NCI-H2227 (cell line): ENCODE data around the gene TMPRSS11A.

Experiments
- DNase-seq: peaks from one replicate; lab custom pipeline; 2025; ENCODE audit not compliant: unreplicated experiment; lab: John Stamatoyannopoulos, UW

TMPRSS11A gene

GRCh38 chr4:67915400-67915966 lies 47.8 kb downstream of the TMPRSS11A start:
- DNase-seq, result no peak

DNA sequence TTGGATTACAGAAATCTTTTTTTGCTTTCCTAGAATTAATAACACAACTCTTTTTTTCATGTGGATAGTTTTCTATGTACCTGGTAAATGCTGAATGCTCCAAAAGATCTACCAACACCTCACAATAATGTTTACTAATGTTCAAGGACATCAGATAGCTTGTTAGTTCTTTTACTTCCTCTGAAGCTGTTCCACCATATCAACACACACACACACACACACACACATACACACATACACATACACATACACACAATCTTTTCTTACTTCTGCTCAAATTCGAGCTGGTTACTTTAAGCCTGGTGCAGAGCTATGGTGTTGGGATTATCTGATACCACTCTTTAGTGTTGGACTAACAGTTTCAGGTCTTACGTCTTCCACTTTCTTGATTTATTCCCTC lies 51.2 kb downstream of the TMPRSS11A start:
- no peak for DNase-seq

- no peak for DNase-seq
Measured at GRCh38 chr4:67911638-67912037, 51.7 kb downstream of the TMPRSS11A start.

GRCh38 chr4:67911141-67911540 lies 52.2 kb downstream of the TMPRSS11A start:
- DNase-seq, result no peak

DNA sequence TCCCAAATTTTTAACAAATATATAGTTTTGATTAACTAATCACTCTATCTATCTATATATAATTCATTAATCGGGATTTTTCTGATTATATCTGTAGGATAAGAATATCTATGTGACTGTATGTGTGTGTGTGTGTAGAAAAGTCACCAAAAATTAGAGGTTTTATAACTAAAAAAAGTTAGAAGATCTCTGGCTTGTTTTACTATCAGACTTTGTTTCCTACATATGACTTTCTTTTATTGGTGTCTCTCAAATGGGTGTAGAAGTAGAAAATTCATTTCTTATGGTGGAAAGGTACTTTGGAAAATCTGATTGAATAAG lies 52.7 kb downstream of the TMPRSS11A start:
- DNase-seq, result no peak

DNA sequence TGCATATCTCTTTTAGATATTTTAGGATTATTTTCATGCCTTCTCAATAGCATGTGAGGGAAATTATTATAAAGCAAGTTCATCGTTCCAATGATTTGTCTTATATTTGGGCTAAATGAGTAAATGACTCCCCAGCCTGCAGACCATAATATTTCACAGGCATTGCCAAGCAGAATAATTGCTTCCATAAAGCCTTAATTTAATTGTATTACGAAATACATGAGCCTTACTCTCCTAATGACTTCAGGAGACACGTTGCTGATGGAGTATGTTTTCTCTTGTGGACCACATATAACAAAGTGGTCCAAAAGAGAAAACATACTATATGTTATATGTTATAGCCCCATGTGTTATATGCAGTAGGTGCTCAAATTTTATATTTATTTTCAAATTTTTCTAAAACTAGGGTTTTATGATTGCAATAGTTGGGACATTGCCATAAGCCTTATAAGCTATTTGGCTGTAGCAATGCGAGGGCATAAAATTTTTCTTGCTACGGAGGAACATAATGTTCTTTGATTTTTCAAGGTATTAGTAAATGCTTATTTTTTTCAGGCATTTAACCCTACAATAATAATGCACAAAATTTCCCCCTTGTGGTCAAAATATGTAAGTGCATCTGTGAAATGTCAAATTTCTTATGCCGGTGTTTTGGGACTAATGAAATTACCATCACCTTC lies 53.2 kb downstream of the TMPRSS11A start:
- DNase-seq, result peak; percentile 18

- DNase-seq, result no peak
Measured at GRCh38 chr4:67907650-67908049, 55.6 kb downstream of the TMPRSS11A start.

DNA sequence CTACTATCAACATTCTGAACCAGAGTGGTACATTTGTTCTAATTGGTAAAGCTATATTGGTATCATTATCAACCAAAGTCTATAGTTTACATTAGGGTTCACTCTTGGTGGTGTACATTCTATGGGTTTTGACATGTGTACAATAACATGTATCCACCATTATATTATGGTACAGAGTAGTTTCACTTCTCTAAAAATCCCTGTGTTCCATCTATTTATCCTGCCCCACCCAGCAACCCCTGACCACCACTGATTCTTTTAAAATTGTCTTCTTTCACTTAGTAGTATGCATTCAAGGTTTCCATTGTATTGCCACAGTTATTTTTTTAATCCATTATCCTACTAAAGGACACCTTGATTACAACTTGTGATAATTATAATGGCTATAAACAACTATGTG lies 64.2 kb downstream of the TMPRSS11A start:
- no peak for DNase-seq

GRCh38 chr4:67897686-67898085 lies 65.6 kb downstream of the TMPRSS11A start:
- DNase-seq, result no peak

GRCh38 chr4:67896421-67897065 lies 66.8 kb downstream of the TMPRSS11A start:
- no peak for DNase-seq

- no peak for DNase-seq
Measured at GRCh38 chr4:67894659-67895058, 68.6 kb downstream of the TMPRSS11A start.

DNA sequence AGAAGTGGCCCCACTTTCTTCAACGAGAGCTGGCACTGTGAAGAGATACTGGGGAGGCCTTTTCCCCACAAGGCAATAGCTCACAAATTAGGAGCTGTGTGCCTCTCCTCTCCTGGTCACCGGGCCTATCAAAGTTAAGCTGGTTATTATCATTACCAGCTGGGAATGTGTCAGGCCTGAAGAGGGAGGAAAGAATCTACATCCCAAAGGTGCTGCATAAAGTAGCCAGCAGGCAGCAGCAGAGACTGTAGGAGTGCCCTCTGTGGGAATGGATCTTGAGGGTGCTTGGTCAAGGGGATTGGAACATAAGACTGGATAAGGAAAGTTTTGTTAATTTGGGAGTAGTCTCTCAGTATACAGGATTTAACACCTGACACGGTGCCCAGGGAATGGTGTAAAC lies 70.4 kb downstream of the TMPRSS11A start:
- DNase-seq, result no peak

GRCh38 chr4:67892253-67892652 lies 71.0 kb downstream of the TMPRSS11A start:
- no peak for DNase-seq

GRCh38 chr4:67891645-67892044 lies 71.6 kb downstream of the TMPRSS11A start:
- no peak for DNase-seq

- DNase-seq, result no peak
Measured at GRCh38 chr4:67886281-67886680, 77.0 kb downstream of the TMPRSS11A start.

GRCh38 chr4:67885762-67886161 lies 77.5 kb downstream of the TMPRSS11A start:
- DNase-seq, result no peak

GRCh38 chr4:67884701-67885100 lies 78.6 kb downstream of the TMPRSS11A start:
- no peak for DNase-seq

- DNase-seq, result no peak
Measured at GRCh38 chr4:67883902-67884301, 79.4 kb downstream of the TMPRSS11A start, which contains the start of gene TMPRSS11D. TMPRSS11D (minus strand) TSS chr4:67884002; CDS start chr4:67883933, 69 bp downstream.

GRCh38 chr4:67883458-67883857 lies 79.8 kb downstream of the TMPRSS11A start:
- DNase-seq, result no peak

DNA sequence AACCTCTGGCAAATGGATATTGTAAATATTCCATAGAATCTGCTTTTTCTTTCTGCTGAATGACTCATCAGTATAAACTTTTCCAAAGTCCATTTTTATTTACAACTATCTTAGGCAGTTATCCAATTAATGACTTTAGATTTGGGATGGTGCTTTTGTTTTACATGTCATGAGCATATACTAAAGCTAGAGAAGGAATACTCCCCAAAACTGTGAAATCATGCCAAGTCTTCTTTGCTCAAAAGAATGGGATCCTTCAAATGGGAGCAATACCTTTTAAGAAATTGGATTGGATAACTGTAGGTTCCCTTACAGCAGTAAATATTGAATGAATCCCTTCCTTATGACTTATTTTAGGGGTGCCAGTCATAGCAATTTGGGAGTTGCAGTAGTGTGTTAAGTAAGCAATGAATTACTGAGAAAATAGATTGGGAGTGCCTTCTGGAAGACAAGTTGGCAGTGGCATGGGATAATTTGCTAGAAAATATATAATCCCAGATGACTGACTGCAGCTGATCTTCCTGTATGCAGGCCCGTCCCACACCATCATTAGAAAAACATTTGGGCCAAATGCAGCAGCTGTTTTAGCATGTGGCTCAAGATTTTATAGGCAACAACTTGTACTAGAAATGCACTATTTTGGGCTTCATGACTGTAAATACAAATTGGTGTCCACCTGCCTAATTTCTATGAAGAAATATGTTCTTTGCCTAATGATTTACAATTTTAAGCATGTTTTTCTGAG lies 82.3 kb downstream of the TMPRSS11A start:
- DNase-seq, result no peak

GRCh38 chr4:67879486-67879885 lies 83.8 kb downstream of the TMPRSS11A start:
- DNase-seq, result no peak

DNA sequence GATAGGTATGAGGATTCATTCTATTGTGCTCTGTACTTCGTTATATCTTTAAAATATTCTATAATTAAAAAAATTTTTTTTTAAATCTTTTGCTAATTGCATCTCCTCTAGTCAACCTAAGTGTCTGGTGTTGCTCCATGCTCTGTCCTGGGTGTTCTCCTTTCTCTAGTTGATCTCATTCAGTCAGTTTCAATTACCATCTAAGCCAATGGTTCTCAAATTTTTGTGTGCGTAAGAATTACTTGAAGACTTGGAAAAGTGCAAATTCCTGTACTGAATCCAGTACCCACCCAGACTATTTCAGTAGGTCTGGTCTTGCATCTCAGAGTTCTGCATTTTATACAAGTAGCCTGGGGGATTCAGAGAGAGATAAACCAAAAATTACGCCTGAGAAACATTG lies 86.2 kb downstream of the TMPRSS11A start:
- DNase-seq, result no peak
